ENCODE data around the gene FAM107B. TPM values are rescaled to one million over a fixed set of nuclear protein-coding genes. Genes with fewer than 3 reads are reported as not detected.

FAM107B gene
- total and polyA plus RNA-seq, 2 of the 8 experiments (the other 6 are each of a cell fraction or from before 2014, with no cell fraction given) = 7.5 to 28.1 TPM

- TF ChIP-seq CTBP2 (IDR thresholded peaks at IDR 0.05; ENCODE audit: borderline replicate concordance, insufficient read depth, insufficient read length, low read length) (no peak), JUND (IDR thresholded peaks at IDR 0.05; ENCODE audit: low read length) (no peak)
Measured at GRCh38 chr10:14700546-14700945, 74.2 kb downstream of the FAM107B start (continued).

Data from H1 (cell line).